ENCODE data around the gene CCDC183. TPM values are rescaled to one million over a fixed set of nuclear protein-coding genes. Genes with fewer than 3 reads are reported as not detected.

Gene CCDC183
- polyA plus RNA-seq, 3 donors = 0.54 to 2.1 TPM; not detected in 1

- no peak overlapping the region for H3K9ac ChIP-seq (ENCODE audit: insufficient read depth, low read length, poor library complexity, severe bottlenecking)
- H3K4me1 Mint-ChIP-seq = peaks cover 4% of the 10 kb centered on the region
- no peak overlapping the region for H3K4me2 ChIP-seq (replicated peaks; ENCODE audit: extremely low read depth, low read length, poor library complexity, severe bottlenecking)
- DNase-seq = no peak
- 100% methylated on average over 4 of the region's 4 CpGs for WGBS (ENCODE audit: insufficient coverage)
- H3K36me3 ChIP-seq (replicated peaks in 1 of 2; ENCODE audit: control insufficient read depth in 1 of 2, insufficient read depth in 2 of 2, low read length in 2 of 2) = no peaks in the 10 kb centered on the region
- H3K4me3 ChIP-seq (replicated peaks in 1 of 3; ENCODE audit: low read depth in 2 of 3, low read length in 3 of 3) = no peak overlapping the region
- H3K36me3 Mint-ChIP-seq = peaks cover 0 to 4% of the 10 kb centered on the region in 2 donors
- no peaks in the 10 kb centered on the region for H3K27me3 ChIP-seq (ENCODE audit: control insufficient read depth in 2 of 2, insufficient read depth in 2 of 2, low read length in 2 of 2)
- H3K79me2 ChIP-seq (ENCODE audit: insufficient read depth, low read length) = no peaks in the 10 kb centered on the region
- H3K27me3 Mint-ChIP-seq (ENCODE audit: low read depth in 3 of 3) = peaks cover 3 to 14% (median 4%) of the 10 kb centered on the region in 3 donors
- no peak overlapping the region for H3K27ac ChIP-seq (ENCODE audit: low read depth in 1 of 2, low read length in 2 of 2)
- H2AFZ ChIP-seq (ENCODE audit: insufficient read depth, low read depth, low read length, poor library complexity, severe bottlenecking) = no peak overlapping the region
- intact Hi-C loops (cut with micrococcal nuclease) = no loop called here
- no peak overlapping the region for H3K4me3 Mint-ChIP-seq
- no peaks in the 10 kb centered on the region for H4K20me1 ChIP-seq (ENCODE audit: insufficient read depth, low read length)
- H3K27ac Mint-ChIP-seq = no peak overlapping the region
- H3K4me1 ChIP-seq (ENCODE audit: control insufficient read depth in 1 of 2, insufficient read depth in 2 of 2, low read length in 2 of 2) = no peaks in the 10 kb centered on the region
- TF ChIP-seq CTCF (IDR thresholded peaks at IDR 0.05) = no peak
- H3K9me3 Mint-ChIP-seq = peaks cover 24 to 40% (median 35%) of the 10 kb centered on the region in 7 donors
- peaks cover 25 to 36% of the 10 kb centered on the region in 2 donors for H3K9me3 ChIP-seq (replicated peaks in 1 of 2; ENCODE audit: control insufficient read depth in 1 of 2, insufficient read depth in 1 of 2, low read length in 2 of 2)
Measured at GRCh38 chr9:136756134-136756438, 40.1 kb upstream of the CCDC183 start.

- H3K36me3 ChIP-seq (replicated peaks in 1 of 2; ENCODE audit: control insufficient read depth in 1 of 2, insufficient read depth in 2 of 2, low read length in 2 of 2) = no peaks in the 10 kb centered on the region
- Mint-ChIP-seq H3K4me1 (peaks cover 5% of the 10 kb centered on the region), H3K27ac (no peak overlapping the region), H3K27me3 (ENCODE audit: low read depth in 3 of 3) (peaks cover 0 to 10% (median 4%) of the 10 kb centered on the region in 3 donors), H3K9me3 (peaks cover 19 to 33% (median 28%) of the 10 kb centered on the region in 7 donors), H3K36me3 (peaks cover 0 to 4% of the 10 kb centered on the region in 2 donors), H3K4me3 (no peak overlapping the region)
- H3K79me2 ChIP-seq (ENCODE audit: insufficient read depth, low read length) = no peaks in the 10 kb centered on the region
- DNase-seq = no peak
- TF ChIP-seq CTCF (IDR thresholded peaks at IDR 0.05) = no peak
- H4K20me1 ChIP-seq (ENCODE audit: insufficient read depth, low read length) = no peaks in the 10 kb centered on the region
- no peaks in the 10 kb centered on the region for H3K4me1 ChIP-seq (ENCODE audit: control insufficient read depth in 1 of 2, insufficient read depth in 2 of 2, low read length in 2 of 2)
- no peak overlapping the region for H3K4me2 ChIP-seq (replicated peaks; ENCODE audit: extremely low read depth, low read length, poor library complexity, severe bottlenecking)
- H3K9me3 ChIP-seq (replicated peaks in 1 of 2; ENCODE audit: control insufficient read depth in 1 of 2, insufficient read depth in 1 of 2, low read length in 2 of 2) = peaks cover 18 to 31% of the 10 kb centered on the region in 2 donors
- no peaks in the 10 kb centered on the region for H3K27me3 ChIP-seq (ENCODE audit: control insufficient read depth in 2 of 2, insufficient read depth in 2 of 2, low read length in 2 of 2)
- 97% methylated on average over 18 of the region's 18 CpGs for WGBS (ENCODE audit: insufficient coverage)
- no peak overlapping the region for H2AFZ ChIP-seq (ENCODE audit: insufficient read depth, low read depth, low read length, poor library complexity, severe bottlenecking)
- no peak overlapping the region for H3K4me3 ChIP-seq (replicated peaks in 1 of 3; ENCODE audit: low read depth in 2 of 3, low read length in 3 of 3)
- no peak overlapping the region for H3K9ac ChIP-seq (ENCODE audit: insufficient read depth, low read length, poor library complexity, severe bottlenecking)
- intact Hi-C loops (cut with micrococcal nuclease) = no loop called here
- H3K27ac ChIP-seq (ENCODE audit: low read depth in 1 of 2, low read length in 2 of 2) = no peak overlapping the region
Measured at GRCh38 chr9:136756836-136757235, 39.3 kb upstream of the CCDC183 start.
